ENCODE data around the gene ADGRB3.
A peak's percentile ranks its signal among the peaks of the same experiment; 100 is the strongest.
"Not testable (repeated sequence)": the region's sequence is repeated elsewhere in the genome, so short reads cannot be mapped to it uniquely, and the experiment has no call there.

Gene ADGRB3

GRCh38 chr6:68649669-68650068 is 14.6 kb downstream of the ADGRB3 start:
- DNase-seq (ENCODE audit: low read depth, low spot score) = no peak

- no peak for DNase-seq (ENCODE audit: low read depth, low spot score)
Measured at GRCh38 chr6:68650142-68650541, 15.1 kb downstream of the ADGRB3 start.

GRCh38 chr6:68651011-68651985 is 16.2 kb downstream of the ADGRB3 start:
- DNase-seq (ENCODE audit: low read depth, low spot score) = peak; percentile 53

- DNase-seq (ENCODE audit: low read depth, low spot score) = no peak
Measured at GRCh38 chr6:68652117-68652536, 17.0 kb downstream of the ADGRB3 start.

- DNase-seq (ENCODE audit: low read depth, low spot score) = no peak
Measured at GRCh38 chr6:68653074-68653705, 18.1 kb downstream of the ADGRB3 start.

GRCh38 chr6:68653706-68654089 is 18.6 kb downstream of the ADGRB3 start:
- no peak for DNase-seq (ENCODE audit: low read depth, low spot score)

- DNase-seq (ENCODE audit: low read depth, low spot score) = no peak
Measured at GRCh38 chr6:68654134-68654533, 19.1 kb downstream of the ADGRB3 start.

GRCh38 chr6:68655028-68655427 is 19.9 kb downstream of the ADGRB3 start:
- no peak for DNase-seq (ENCODE audit: low read depth, low spot score)

GRCh38 chr6:68657374-68658139 is 22.5 kb downstream of the ADGRB3 start:
- DNase-seq (ENCODE audit: low read depth, low spot score) = no peak

- DNase-seq (ENCODE audit: low read depth, low spot score) = no peak
Measured at GRCh38 chr6:68658338-68658737, 23.3 kb downstream of the ADGRB3 start.

GRCh38 chr6:68673255-68673654 is 38.2 kb downstream of the ADGRB3 start:
- DNase-seq (ENCODE audit: low read depth, low spot score) = no peak

GRCh38 chr6:68675548-68675947 is 40.5 kb downstream of the ADGRB3 start:
- DNase-seq (ENCODE audit: low read depth, low spot score) = no peak

GRCh38 chr6:68676094-68676493 is 41.0 kb downstream of the ADGRB3 start:
- not testable (repeated sequence) for DNase-seq (ENCODE audit: low read depth, low spot score)

GRCh38 chr6:68677058-68677457 is 42.0 kb downstream of the ADGRB3 start:
- no peak for DNase-seq (ENCODE audit: low read depth, low spot score)

- DNase-seq (ENCODE audit: low read depth, low spot score) = no peak
Measured at GRCh38 chr6:68679399-68679798, 44.3 kb downstream of the ADGRB3 start.

GRCh38 chr6:68680264-68680663 is 45.2 kb downstream of the ADGRB3 start:
- DNase-seq (ENCODE audit: low read depth, low spot score) = no peak

GRCh38 chr6:68689910-68690309 is 54.8 kb downstream of the ADGRB3 start:
- no peak for DNase-seq (ENCODE audit: low read depth, low spot score)

GRCh38 chr6:68691120-68691519 is 56.0 kb downstream of the ADGRB3 start:
- no peak for DNase-seq (ENCODE audit: low read depth, low spot score)

GRCh38 chr6:68693271-68693670 is 58.2 kb downstream of the ADGRB3 start:
- DNase-seq (ENCODE audit: low read depth, low spot score) = no peak

GRCh38 chr6:68695403-68695802 is 60.3 kb downstream of the ADGRB3 start:
- DNase-seq (ENCODE audit: low read depth, low spot score) = no peak

GRCh38 chr6:68695838-68696237 is 60.8 kb downstream of the ADGRB3 start:
- DNase-seq (ENCODE audit: low read depth, low spot score) = no peak

GRCh38 chr6:68697394-68697793 is 62.3 kb downstream of the ADGRB3 start:
- DNase-seq (ENCODE audit: low read depth, low spot score) = no peak

Data from brain pericyte (primary cell).